ENCODE results near the gene NADSYN1.
"Not testable (repeated sequence)": the region's sequence is repeated elsewhere in the genome, so short reads cannot be mapped to it uniquely, and the experiment has no call there.

GRCh38 chr11:71422318-71422717 is 30.7 kb upstream of the NADSYN1 start:
- TF ChIP-seq CTCF (conservative IDR thresholded peaks at IDR 0.05; ENCODE audit: low read length); EZH2phosphoT487 (IDR thresholded peaks at IDR 0.05; ENCODE audit: borderline replicate concordance, low read depth, low read length): not testable (repeated sequence)
